ENCODE measurements around the gene GH1. TPM values are rescaled to one million over a fixed set of nuclear protein-coding genes. Genes with fewer than 3 reads are reported as not detected.

Gene GH1
- total RNA-seq, 1 experiment from 2014 or later = not detected

DNA sequence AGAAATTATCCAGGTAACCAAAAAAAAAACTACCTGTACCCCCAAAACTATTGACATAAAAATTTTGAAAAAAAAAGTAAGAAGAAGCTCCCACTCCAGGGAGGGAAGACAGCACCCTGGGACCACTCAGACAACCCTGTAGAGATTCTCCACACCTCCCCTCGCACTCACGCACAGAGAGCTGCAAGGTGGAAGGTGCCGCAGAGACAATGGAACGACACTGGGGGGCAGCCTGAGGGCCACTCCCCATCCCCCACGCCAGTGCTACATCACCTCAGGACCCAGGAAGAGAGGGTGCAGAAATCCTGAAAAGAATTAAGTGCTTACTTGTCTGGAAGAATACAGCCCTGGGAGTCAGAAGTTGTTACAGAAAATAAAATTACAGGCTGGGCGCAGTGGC, 18.7 kb upstream of the GH1 start:
- H3K27ac ChIP-seq (ENCODE audit: low read depth, low read length, poor library complexity, severe bottlenecking) = no peak overlapping the region
- H3K9me3 ChIP-seq (ENCODE audit: low read depth, low read length, poor library complexity, severe bottlenecking) = no peaks in the 10 kb centered on the region
- DNase-seq (ENCODE audit: low spot score) = no peak
- CTCF ChIA-PET = no interaction called here
- intact Hi-C loops (cut with micrococcal nuclease; ENCODE audit: unreplicated experiment) = no loop called here
- H3K36me3 ChIP-seq (ENCODE audit: insufficient read depth, low read length, poor library complexity, severe bottlenecking) = no peaks in the 10 kb centered on the region
- H3K4me1 ChIP-seq (ENCODE audit: insufficient read depth, low read length, poor library complexity, severe bottlenecking) = peaks cover 5% of the 10 kb centered on the region
- H3K4me3 ChIP-seq (ENCODE audit: low read depth, low read length, poor library complexity, severe bottlenecking) = no peak overlapping the region
- TF ChIP-seq EZH2 (IDR thresholded peaks at IDR 0.05; ENCODE audit: borderline replicate concordance, low read depth, low read length, poor library complexity, severe bottlenecking) = no peak
- TF ChIP-seq, protein P1, sequence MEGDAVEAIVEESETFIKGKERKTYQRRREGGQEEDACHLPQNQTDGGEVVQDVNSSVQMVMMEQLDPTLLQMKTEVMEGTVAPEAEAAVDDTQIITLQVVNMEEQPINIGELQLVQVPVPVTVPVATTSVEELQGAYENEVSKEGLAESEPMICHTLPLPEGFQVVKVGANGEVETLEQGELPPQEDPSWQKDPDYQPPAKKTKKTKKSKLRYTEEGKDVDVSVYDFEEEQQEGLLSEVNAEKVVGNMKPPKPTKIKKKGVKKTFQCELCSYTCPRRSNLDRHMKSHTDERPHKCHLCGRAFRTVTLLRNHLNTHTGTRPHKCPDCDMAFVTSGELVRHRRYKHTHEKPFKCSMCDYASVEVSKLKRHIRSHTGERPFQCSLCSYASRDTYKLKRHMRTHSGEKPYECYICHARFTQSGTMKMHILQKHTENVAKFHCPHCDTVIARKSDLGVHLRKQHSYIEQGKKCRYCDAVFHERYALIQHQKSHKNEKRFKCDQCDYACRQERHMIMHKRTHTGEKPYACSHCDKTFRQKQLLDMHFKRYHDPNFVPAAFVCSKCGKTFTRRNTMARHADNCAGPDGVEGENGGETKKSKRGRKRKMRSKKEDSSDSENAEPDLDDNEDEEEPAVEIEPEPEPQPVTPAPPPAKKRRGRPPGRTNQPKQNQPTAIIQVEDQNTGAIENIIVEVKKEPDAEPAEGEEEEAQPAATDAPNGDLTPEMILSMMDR (conservative IDR thresholded peaks at IDR 0.05; ENCODE audit: low read depth, low read length) = no peak
- no TSS peak for BruUV-seq (replicated peaks)
- POLR2A ChIA-PET (ENCODE audit: low non-redundant PET) = interaction anchor here (0.6 to 0.7 kb wide), 3 partner anchors 11 to 750 kb away, joined by 4 to 11 read pairs (median 10); no protein-coding TSS in a partner anchor
- H3K27me3 ChIP-seq (replicated peaks; ENCODE audit: insufficient read depth, low read depth, low read length, poor library complexity) = no peaks in the 10 kb centered on the region

DNA sequence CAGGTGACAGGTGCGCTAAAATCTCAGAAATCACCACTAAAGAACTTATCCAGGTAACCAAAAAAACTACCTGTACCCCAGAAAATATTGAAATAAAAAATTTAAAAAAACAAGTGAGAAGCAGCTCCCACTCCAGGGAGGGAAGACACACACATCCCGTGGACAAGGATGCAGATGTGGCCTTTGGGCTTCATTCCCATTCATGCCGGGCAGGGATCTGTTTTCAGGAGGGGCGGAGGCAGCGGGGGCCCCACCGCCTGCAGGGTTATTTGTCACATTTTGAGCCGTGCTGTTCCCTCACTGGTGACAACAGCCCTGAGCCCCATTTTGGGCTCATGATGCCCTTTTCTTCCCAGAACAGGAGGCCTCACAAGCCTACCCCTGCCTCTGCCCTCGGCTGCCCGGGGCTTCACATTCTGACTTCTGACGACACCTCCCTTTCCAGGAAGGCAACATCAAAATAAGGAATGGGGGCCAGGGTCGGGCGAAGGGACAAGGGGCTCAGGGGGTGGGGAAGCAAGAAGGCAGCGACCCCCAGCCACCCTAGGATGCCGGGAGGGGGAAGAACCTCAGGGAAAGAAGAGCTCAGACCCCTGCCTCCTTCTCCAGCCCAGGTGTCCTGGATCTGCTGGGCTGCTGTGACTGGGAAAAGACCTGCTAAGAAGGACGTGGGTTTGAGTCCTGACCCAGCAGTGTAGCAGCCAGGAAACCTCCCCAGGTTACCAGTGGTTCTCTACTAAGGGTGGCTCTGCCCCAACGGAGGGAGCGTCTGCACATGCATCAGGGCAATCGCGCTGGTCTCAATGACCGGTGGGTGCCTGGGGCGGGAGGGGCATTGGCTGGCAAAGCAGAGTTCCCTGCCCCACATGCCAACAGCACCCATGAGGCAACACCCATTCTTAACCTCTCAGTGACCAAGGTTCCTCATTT, 15.8 kb upstream of the GH1 start:
- no TSS peak for BruUV-seq (replicated peaks)
- TF ChIP-seq, protein P1 (conservative IDR thresholded peaks at IDR 0.05; ENCODE audit: low read depth, low read length) = no peak
- no peak for TF ChIP-seq EZH2 (IDR thresholded peaks at IDR 0.05; ENCODE audit: borderline replicate concordance, low read depth, low read length, poor library complexity, severe bottlenecking)
- POLR2A ChIA-PET (ENCODE audit: low non-redundant PET) = no interaction called here
- CTCF ChIA-PET = no interaction called here
- no peaks in the 10 kb centered on the region for H3K27me3 ChIP-seq (replicated peaks; ENCODE audit: insufficient read depth, low read depth, low read length, poor library complexity)
- no peaks in the 10 kb centered on the region for H3K36me3 ChIP-seq (ENCODE audit: insufficient read depth, low read length, poor library complexity, severe bottlenecking)
- no peak for DNase-seq (ENCODE audit: low spot score)
- H3K9me3 ChIP-seq (ENCODE audit: low read depth, low read length, poor library complexity, severe bottlenecking) = no peaks in the 10 kb centered on the region
- intact Hi-C loops (cut with micrococcal nuclease; ENCODE audit: unreplicated experiment) = no loop called here
- H3K4me3 ChIP-seq (ENCODE audit: low read depth, low read length, poor library complexity, severe bottlenecking) = no peak overlapping the region
- H3K4me1 ChIP-seq (ENCODE audit: insufficient read depth, low read length, poor library complexity, severe bottlenecking) = peaks cover 15% of the 10 kb centered on the region
- H3K27ac ChIP-seq (ENCODE audit: low read depth, low read length, poor library complexity, severe bottlenecking) = no peak overlapping the region

DNA sequence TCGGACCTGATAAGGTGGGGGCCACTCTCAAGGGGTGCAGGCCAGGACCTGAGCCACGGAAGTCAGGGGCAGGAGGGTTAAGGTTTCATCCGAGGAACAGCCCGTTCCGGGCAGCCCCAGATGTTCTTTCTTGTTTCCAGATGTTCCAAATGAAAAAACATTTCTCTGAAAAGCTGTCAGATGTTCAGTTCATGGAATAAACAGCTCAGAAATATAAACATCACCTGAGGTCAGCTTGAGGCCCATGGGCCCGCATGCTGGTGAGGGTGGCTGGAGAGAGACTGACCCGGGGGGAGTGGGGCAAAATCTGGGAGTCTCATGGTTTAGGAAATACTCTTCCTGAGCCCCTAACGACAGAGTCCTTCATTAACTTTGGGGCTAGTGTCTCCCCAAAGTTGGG, 15.0 kb upstream of the GH1 start:
- TF ChIP-seq, protein P1 (conservative IDR thresholded peaks at IDR 0.05; ENCODE audit: low read depth, low read length) = no peak
- TF ChIP-seq EZH2 (IDR thresholded peaks at IDR 0.05; ENCODE audit: borderline replicate concordance, low read depth, low read length, poor library complexity, severe bottlenecking) = no peak
- intact Hi-C loops (cut with micrococcal nuclease; ENCODE audit: unreplicated experiment) = no loop called here
- Histone ChIP-seq H3K9me3 (ENCODE audit: low read depth, low read length, poor library complexity, severe bottlenecking) (no peaks in the 10 kb centered on the region), H3K4me1 (ENCODE audit: insufficient read depth, low read length, poor library complexity, severe bottlenecking) (peaks cover 15% of the 10 kb centered on the region), H3K27ac (ENCODE audit: low read depth, low read length, poor library complexity, severe bottlenecking) (no peak overlapping the region), H3K27me3 (replicated peaks; ENCODE audit: insufficient read depth, low read depth, low read length, poor library complexity) (no peaks in the 10 kb centered on the region), H3K36me3 (ENCODE audit: insufficient read depth, low read length, poor library complexity, severe bottlenecking) (no peaks in the 10 kb centered on the region), H3K4me3 (ENCODE audit: low read depth, low read length, poor library complexity, severe bottlenecking) (no peak overlapping the region)
- CTCF ChIA-PET = no interaction called here
- no peak for DNase-seq (ENCODE audit: low spot score)
- no TSS peak for BruUV-seq (replicated peaks)
- POLR2A ChIA-PET (ENCODE audit: low non-redundant PET) = no interaction called here
